Islet precursor cell (in vitro differentiated cells): ENCODE results near the gene SLC22A9.

Experiments
- DNase-seq: peaks from one replicate; pipeline ENCODE4 v3.0.0-alpha.2; 2018

The SLC22A9 gene

GRCh38 chr11:63445720-63446119 is 76.1 kb downstream of the SLC22A9 start:
- DNase-seq: no peak

DNA sequence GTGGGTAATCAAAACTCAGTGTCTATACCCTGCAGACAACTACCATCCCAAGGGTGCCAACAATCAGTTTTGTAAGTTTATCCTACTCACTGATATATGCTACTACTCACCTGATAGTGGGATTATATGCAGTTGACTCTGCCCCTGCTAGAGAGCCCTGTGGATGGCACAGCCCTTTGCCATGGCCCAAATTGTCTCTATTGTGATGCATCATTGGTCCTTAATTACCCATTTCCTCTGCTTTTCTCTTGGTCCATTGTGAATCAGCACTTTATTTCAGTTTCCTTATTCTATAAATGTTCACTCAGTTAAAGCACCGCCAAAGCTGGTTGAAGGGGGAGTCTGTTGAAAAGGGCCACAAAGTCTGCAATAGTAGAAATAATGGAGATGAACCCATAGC is 79.1 kb downstream of the SLC22A9 start:
- DNase-seq: no peak

DNA sequence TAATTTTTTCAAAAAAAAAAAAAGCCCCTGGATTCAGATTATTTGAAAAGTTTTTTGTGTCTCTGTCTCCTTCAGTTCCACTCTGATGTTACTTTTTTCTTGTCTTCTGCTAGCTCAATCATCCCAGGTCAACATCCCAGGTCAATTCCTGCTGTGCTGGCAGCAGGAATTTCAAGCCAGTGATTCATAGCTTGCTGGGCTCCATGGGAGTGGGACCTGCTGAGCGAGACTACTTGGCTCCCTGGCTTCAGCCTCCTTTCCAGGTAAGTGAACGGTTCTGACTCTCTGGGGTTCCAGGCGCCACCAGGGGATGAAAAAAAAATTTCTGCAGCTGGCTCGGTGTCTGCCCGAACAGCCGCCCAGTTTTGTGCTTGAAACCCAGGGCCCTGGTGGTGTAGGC is 90.0 kb downstream of the SLC22A9 start:
- DNase-seq: peak; percentile 90
